ENCODE data around the gene ANKRD53. TPM values are rescaled to one million over a fixed set of nuclear protein-coding genes. Genes with fewer than 3 reads are reported as not detected.

Gene ANKRD53
- total and polyA plus RNA-seq, 4 experiments from 2014 or later: 0.20 TPM; not detected in 3

GRCh38 chr2:70991142-70991541 is 12.7 kb downstream of the ANKRD53 start:
- peak overlapping the region in 1 of 7 donors; percentile 82 for H3K27ac Mint-ChIP-seq
- H3K9me3 Mint-ChIP-seq: no peaks in the 10 kb centered on the region
- Histone ChIP-seq H3K9me3 (ENCODE audit: control insufficient read depth in 1 of 2, low read length in 2 of 2) (no peaks in the 10 kb centered on the region), H3K36me3 (ENCODE audit: insufficient read depth, low read length) (peaks cover 47% of the 10 kb centered on the region), H3K27ac (ENCODE audit: low read depth, low read length) (no peak overlapping the region), H3K4me1 (ENCODE audit: insufficient read depth, low read length) (peaks cover 23% of the 10 kb centered on the region), H3K27me3 (ENCODE audit: insufficient read depth, low read length) (no peaks in the 10 kb centered on the region), H3K4me3 (ENCODE audit: low read length in 2 of 2) (no peak overlapping the region)
- ChIA-PET POLR2A (ENCODE audit: partially characterized antibody) (interaction anchor here (1.6 kb wide), 1 partner anchor 78 kb away, joined by 3 read pairs; the partner anchor contains the start of gene NAGK), CTCF (ENCODE audit: partially characterized antibody) (interaction anchor here (0.6 to 3.0 kb wide), 2 partner anchors 10 to 13 kb away, joined by 3 to 10 read pairs; no protein-coding TSS in a partner anchor)
- peak overlapping the region in 4 of 8 donors; percentile 19 to 48 (median 34) for H3K4me3 Mint-ChIP-seq
- peaks cover 39 to 60% of the 10 kb centered on the region in 2 donors for H3K36me3 Mint-ChIP-seq
- no peaks in the 10 kb centered on the region for H3K27me3 Mint-ChIP-seq
- intact Hi-C loops (cut with micrococcal nuclease): no loop called here
- DNase-seq: no peak
- peaks cover 24 to 52% (median 35%) of the 10 kb centered on the region in 4 donors for H3K4me1 Mint-ChIP-seq

- Mint-ChIP-seq H3K4me3 (peak overlapping the region in 2 of 8 donors; percentile 20 to 46), H3K27ac (peak overlapping the region in 3 of 7 donors; percentile 49 to 82 (median 60)), H3K9me3 (no peaks in the 10 kb centered on the region), H3K27me3 (no peaks in the 10 kb centered on the region), H3K36me3 (peaks cover 33 to 54% of the 10 kb centered on the region in 2 donors), H3K4me1 (peaks cover 24 to 46% (median 35%) of the 10 kb centered on the region in 4 donors)
- POLR2A ChIA-PET (ENCODE audit: partially characterized antibody): interaction anchor here (1.6 kb wide), 1 partner anchor 77 kb away, joined by 3 read pairs; the partner anchor contains the start of gene NAGK
- Histone ChIP-seq H3K36me3 (ENCODE audit: insufficient read depth, low read length) (peaks cover 41% of the 10 kb centered on the region), H3K27ac (ENCODE audit: low read depth, low read length) (no peak overlapping the region), H3K4me1 (ENCODE audit: insufficient read depth, low read length) (peaks cover 23% of the 10 kb centered on the region), H3K9me3 (ENCODE audit: control insufficient read depth in 1 of 2, low read length in 2 of 2) (no peaks in the 10 kb centered on the region), H3K4me3 (ENCODE audit: low read length in 2 of 2) (no peak overlapping the region), H3K27me3 (ENCODE audit: insufficient read depth, low read length) (no peaks in the 10 kb centered on the region)
- no peak for DNase-seq
- intact Hi-C loops (cut with micrococcal nuclease): no loop called here
- CTCF ChIA-PET (ENCODE audit: partially characterized antibody): interaction anchor here (0.7 to 3.0 kb wide), 2 partner anchors 9 to 45 kb away, joined by 3 to 10 read pairs; no protein-coding TSS in a partner anchor
Measured at GRCh38 chr2:70991742-70992141, 13.3 kb downstream of the ANKRD53 start.

- peaks cover 22 to 41% of the 10 kb centered on the region in 2 donors for H3K36me3 Mint-ChIP-seq
- CTCF ChIA-PET (ENCODE audit: partially characterized antibody): interaction anchor here (0.8 to 2.3 kb wide), 4 partner anchors 9 to 28 kb away, joined by 3 to 11 read pairs (median 5); no protein-coding TSS in a partner anchor
- peaks cover 24 to 45% (median 35%) of the 10 kb centered on the region in 4 donors for H3K4me1 Mint-ChIP-seq
- no peaks in the 10 kb centered on the region for H3K9me3 Mint-ChIP-seq
- no peaks in the 10 kb centered on the region for H3K27me3 Mint-ChIP-seq
- DNase-seq: no peak
- peak overlapping the region; percentile 81 for H3K27ac ChIP-seq (ENCODE audit: low read depth, low read length)
- no peaks in the 10 kb centered on the region for H3K27me3 ChIP-seq (ENCODE audit: insufficient read depth, low read length)
- H3K27ac Mint-ChIP-seq: peak overlapping the region; percentile 82 to 98 (median 95)
- intact Hi-C loops (cut with micrococcal nuclease): no loop called here
- POLR2A ChIA-PET (ENCODE audit: partially characterized antibody): interaction anchor here (1.0 to 1.5 kb wide), 2 partner anchors 8 to 75 kb away, joined by 3 to 6 read pairs; partner anchors contain the start of gene NAGK
- H3K4me3 Mint-ChIP-seq: peak overlapping the region; percentile 90 to 99 (median 95)
- H3K4me1 ChIP-seq (ENCODE audit: insufficient read depth, low read length): peaks cover 23% of the 10 kb centered on the region
- H3K9me3 ChIP-seq (ENCODE audit: control insufficient read depth in 1 of 2, low read length in 2 of 2): no peaks in the 10 kb centered on the region
- peaks cover 30% of the 10 kb centered on the region for H3K36me3 ChIP-seq (ENCODE audit: insufficient read depth, low read length)
- peak overlapping the region in 1 of 2 donors; percentile 65 for H3K4me3 ChIP-seq (ENCODE audit: low read length in 2 of 2)
Measured at GRCh38 chr2:70992945-70993853, 14.8 kb downstream of the ANKRD53 start.

- peaks cover 24 to 40% (median 31%) of the 10 kb centered on the region in 4 donors for H3K4me1 Mint-ChIP-seq
- peak overlapping the region; percentile 90 to 99 (median 95) for H3K4me3 Mint-ChIP-seq
- H3K9me3 Mint-ChIP-seq: no peaks in the 10 kb centered on the region
- no peaks in the 10 kb centered on the region for H3K9me3 ChIP-seq (ENCODE audit: control insufficient read depth in 1 of 2, low read length in 2 of 2)
- H3K27me3 ChIP-seq (ENCODE audit: insufficient read depth, low read length): no peaks in the 10 kb centered on the region
- H3K36me3 Mint-ChIP-seq: peaks cover 15 to 33% of the 10 kb centered on the region in 2 donors
- peak overlapping the region; percentile 82 to 98 (median 95) for H3K27ac Mint-ChIP-seq
- peaks cover 21% of the 10 kb centered on the region for H3K36me3 ChIP-seq (ENCODE audit: insufficient read depth, low read length)
- H3K4me1 ChIP-seq (ENCODE audit: insufficient read depth, low read length): peaks cover 23% of the 10 kb centered on the region
- DNase-seq: peak in 1 of 5 donors; percentile 38
- H3K27me3 Mint-ChIP-seq: no peaks in the 10 kb centered on the region
- H3K27ac ChIP-seq (ENCODE audit: low read depth, low read length): peak overlapping the region; percentile 81
- POLR2A ChIA-PET (ENCODE audit: partially characterized antibody): interaction anchor here (0.5 to 1.5 kb wide), 5 partner anchors 9 to 136 kb away, joined by 3 to 6 read pairs (median 4); partner anchors contain the start of genes ANKRD53, MCEE and NAGK
- intact Hi-C loops (cut with micrococcal nuclease): loop anchor here (1.0 to 2.0 kb wide), 2 partner anchors 74 to 689 kb away; partner anchors contain the start of gene NAGK
- H3K4me3 ChIP-seq (ENCODE audit: low read length in 2 of 2): peak overlapping the region; percentile 65 to 87
- CTCF ChIA-PET (ENCODE audit: partially characterized antibody): interaction anchor here (1.4 to 2.3 kb wide), 2 partner anchors 10 to 29 kb away, joined by 3 to 11 read pairs; no protein-coding TSS in a partner anchor
Measured at GRCh38 chr2:70994009-70994698, 15.7 kb downstream of the ANKRD53 start.

- Mint-ChIP-seq H3K27me3 (no peaks in the 10 kb centered on the region), H3K4me1 (peaks cover 24 to 40% (median 32%) of the 10 kb centered on the region in 4 donors), H3K9me3 (no peaks in the 10 kb centered on the region), H3K27ac (peak within 1 kb of the TSS; percentile 91 to 98 (median 95)), H3K36me3 (peaks cover 15 to 29% of the 10 kb centered on the region in 2 donors), H3K4me3 (peak within 1 kb of the TSS; percentile 95 to 99 (median 96))
- H3K4me3 ChIP-seq (ENCODE audit: low read length in 2 of 2): peak within 1 kb of the TSS; percentile 68 to 87
- H3K27me3 ChIP-seq (ENCODE audit: insufficient read depth, low read length): no peaks in the 10 kb centered on the region
- ChIA-PET POLR2A (ENCODE audit: partially characterized antibody) (interaction anchor here (0.5 to 1.5 kb wide), 5 partner anchors 10 to 135 kb away, joined by 3 to 6 read pairs (median 4); partner anchors contain the start of genes ANKRD53, MCEE and NAGK), CTCF (ENCODE audit: partially characterized antibody) (no interaction called here)
- peak; percentile 88 to 91 (median 89) for DNase-seq
- intact Hi-C loops (cut with micrococcal nuclease): loop anchor here (1.0 to 2.0 kb wide), 6 partner anchors 10 to 690 kb away; partner anchors contain the start of genes NAGK and PAIP2B
- H3K4me1 ChIP-seq (ENCODE audit: insufficient read depth, low read length): peaks cover 26% of the 10 kb centered on the region
- H3K9me3 ChIP-seq (ENCODE audit: control insufficient read depth in 1 of 2, low read length in 2 of 2): no peaks in the 10 kb centered on the region
- H3K36me3 ChIP-seq (ENCODE audit: insufficient read depth, low read length): peaks cover 14% of the 10 kb centered on the region
- H3K27ac ChIP-seq (ENCODE audit: low read depth, low read length): peak within 1 kb of the TSS; percentile 81
Measured at GRCh38 chr2:70994699-70995425, 16.4 kb downstream of the ANKRD53 start, which contains the start of gene TEX261. Gene TEX261 (minus strand): TSS chr2:70994873. CDS start chr2:70994757, 116 bp downstream.

- Mint-ChIP-seq H3K27me3 (no peaks in the 10 kb centered on the region), H3K9me3 (no peaks in the 10 kb centered on the region), H3K36me3 (peaks cover 15 to 27% of the 10 kb centered on the region in 2 donors), H3K27ac (peak overlapping the region; percentile 77 to 95 (median 91)), H3K4me3 (peak overlapping the region; percentile 93 to 98 (median 95)), H3K4me1 (peaks cover 24 to 41% (median 32%) of the 10 kb centered on the region in 4 donors)
- Histone ChIP-seq H3K9me3 (ENCODE audit: control insufficient read depth in 1 of 2, low read length in 2 of 2) (no peaks in the 10 kb centered on the region), H3K27me3 (ENCODE audit: insufficient read depth, low read length) (no peaks in the 10 kb centered on the region), H3K4me1 (ENCODE audit: insufficient read depth, low read length) (peaks cover 26% of the 10 kb centered on the region), H3K36me3 (ENCODE audit: insufficient read depth, low read length) (peaks cover 8% of the 10 kb centered on the region), H3K4me3 (ENCODE audit: low read length in 2 of 2) (peak overlapping the region; percentile 68 to 77), H3K27ac (ENCODE audit: low read depth, low read length) (peak overlapping the region; percentile 52)
- DNase-seq: peak; percentile 62 to 83 (median 67)
- intact Hi-C loops (cut with micrococcal nuclease): loop anchor here (1.0 to 2.0 kb wide), 5 partner anchors 10 to 691 kb away; partner anchors contain the start of gene PAIP2B
- ChIA-PET POLR2A (ENCODE audit: partially characterized antibody) (no interaction called here), CTCF (ENCODE audit: partially characterized antibody) (no interaction called here)
Measured at GRCh38 chr2:70995426-70995729, 16.9 kb downstream of the ANKRD53 start.
